Kidney glomerular epithelial cell (primary cell): ENCODE measurements around the gene OR10J5.
"Not testable (repeated sequence)": the region's sequence is repeated elsewhere in the genome, so short reads cannot be mapped to it uniquely, and the experiment has no call there.

Experiments used
- DNase-seq: peaks from one replicate; lab custom pipeline; 2025; lab: John Stamatoyannopoulos, UW

Gene OR10J5

GRCh38 chr1:159535907-159536306 lies at the start of gene OR10J5:
Gene OR10J5 (minus strand): TSS chr1:159536007. CDS start chr1:159536007, 0 bp downstream.
- no peak for DNase-seq

GRCh38 chr1:159584536-159584935 lies 48.7 kb upstream of the OR10J5 start:
- DNase-seq = no peak

GRCh38 chr1:159581422-159581821 lies 45.6 kb upstream of the OR10J5 start:
- no peak for DNase-seq

DNA sequence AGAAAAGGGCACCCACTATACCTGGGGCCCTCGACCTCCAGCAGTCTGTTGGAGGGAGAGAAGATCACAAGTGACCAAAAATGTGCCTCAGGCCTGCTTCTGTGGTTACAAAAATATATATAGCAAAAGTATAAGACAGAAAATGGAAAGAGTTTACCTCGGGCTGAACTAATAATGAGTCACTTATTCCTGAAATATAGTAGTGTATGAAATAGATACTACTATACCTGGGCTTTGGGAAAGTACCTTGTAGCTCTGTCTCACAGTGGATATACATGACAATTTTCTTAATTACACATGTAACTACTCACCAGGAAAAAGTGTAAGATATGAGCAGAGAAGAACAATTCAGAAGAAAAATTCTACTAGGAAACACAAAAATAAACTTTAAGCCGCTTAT lies 44.5 kb upstream of the OR10J5 start:
- no peak for DNase-seq

DNA sequence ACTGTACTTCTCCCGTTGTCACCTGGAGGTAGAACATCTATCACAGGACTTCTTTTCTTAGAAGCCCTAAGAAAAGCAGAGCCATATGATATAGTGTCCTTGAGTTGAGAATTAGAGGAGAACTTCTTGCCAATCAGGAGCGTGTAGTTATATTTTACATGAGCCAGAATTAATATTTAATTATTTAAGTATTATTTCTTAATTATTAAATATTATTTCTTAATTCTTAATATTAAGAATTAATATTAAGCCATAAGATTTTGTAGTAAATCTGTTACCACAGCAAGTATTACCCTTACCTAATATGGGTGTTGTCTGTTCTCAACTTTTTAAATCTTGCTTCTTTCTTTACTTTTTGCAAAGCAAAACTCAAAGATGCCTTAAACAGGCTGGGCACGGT lies 41.6 kb upstream of the OR10J5 start:
- DNase-seq = no peak

DNA sequence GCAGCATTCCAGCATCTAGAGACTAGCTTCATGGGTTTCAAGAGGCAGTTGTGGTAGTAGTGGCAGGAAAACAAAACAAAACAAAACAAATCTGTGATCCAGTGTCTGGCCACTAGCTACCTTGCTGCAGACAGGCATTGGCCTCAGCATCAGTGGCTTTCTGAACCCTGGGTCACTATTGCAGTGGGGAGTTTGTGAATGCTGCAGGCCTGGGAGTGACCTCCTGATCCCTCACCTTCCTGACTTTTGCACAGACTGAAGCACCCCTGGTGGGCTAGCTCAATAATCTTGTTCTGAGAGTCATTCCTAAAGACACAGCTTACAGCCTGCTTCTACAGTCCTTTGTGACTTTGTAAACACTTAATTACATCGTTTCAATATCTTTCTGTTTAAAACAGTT lies 26.9 kb upstream of the OR10J5 start:
- DNase-seq = no peak

- DNase-seq = no peak
Observed at GRCh38 chr1:159561497-159561896, 25.7 kb upstream of the OR10J5 start.

- DNase-seq = no peak
Observed at GRCh38 chr1:159560599-159560998, 24.8 kb upstream of the OR10J5 start.

DNA sequence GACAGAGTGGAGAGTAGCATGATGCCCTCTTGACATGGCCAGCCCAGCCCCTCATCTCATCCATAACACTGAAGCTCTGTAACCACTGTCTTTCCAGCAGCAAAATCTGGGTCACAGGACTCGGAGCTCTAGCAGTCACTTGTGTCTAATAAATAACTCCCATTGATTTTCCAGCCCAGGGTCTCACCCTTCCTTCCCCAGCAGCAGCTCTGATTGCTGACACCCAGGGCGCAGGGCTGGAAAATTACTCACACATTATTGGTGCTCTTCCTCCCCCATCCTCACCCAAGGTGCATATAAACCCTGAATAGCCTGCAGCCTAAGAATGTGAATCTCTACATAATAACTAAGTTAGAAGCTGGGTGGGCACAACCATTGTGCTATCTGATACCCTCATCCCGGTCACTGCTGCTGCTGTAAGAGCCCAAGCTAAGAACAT lies 21.1 kb upstream of the OR10J5 start:
- DNase-seq = no peak

DNA sequence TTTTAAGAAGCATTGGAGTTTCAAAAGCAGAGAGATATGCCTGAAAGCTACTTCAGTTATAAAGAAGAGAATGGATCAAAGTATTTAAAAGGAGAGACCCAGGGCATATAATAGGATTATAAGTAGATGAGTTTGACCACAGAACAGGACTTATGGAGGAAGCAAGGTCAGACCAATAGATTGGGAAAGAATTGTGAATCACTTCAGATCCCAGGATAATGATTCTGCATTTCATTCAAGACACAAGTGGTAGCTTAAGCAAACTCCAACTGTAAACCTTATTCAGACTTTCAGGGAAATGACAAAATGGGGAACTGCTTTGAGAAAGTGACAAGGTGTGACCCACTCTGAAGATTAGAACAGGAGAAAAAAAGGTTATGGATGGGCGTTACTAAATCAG lies 18.9 kb upstream of the OR10J5 start:
- no peak for DNase-seq

GRCh38 chr1:159554261-159554660 lies 18.5 kb upstream of the OR10J5 start:
- no peak for DNase-seq

DNA sequence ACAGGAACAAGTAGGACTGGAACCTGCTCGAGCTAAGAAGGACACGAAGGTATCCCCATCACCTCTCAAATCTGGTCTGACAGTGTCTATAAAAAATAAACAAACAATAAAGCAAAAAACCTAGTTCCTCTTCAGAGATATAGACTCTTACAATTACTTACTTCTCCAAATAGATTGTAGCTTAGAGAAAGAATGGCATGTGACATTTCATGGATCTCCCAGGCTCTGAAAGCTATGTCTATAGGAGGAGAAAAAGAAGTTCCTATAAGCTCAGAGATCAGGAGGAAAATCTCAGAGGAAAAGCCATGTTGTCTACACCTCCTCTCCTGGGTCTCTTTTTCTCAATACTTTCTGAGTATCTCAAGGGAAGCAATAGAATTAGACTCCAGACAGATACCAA lies 12.3 kb upstream of the OR10J5 start:
- no peak for DNase-seq

DNA sequence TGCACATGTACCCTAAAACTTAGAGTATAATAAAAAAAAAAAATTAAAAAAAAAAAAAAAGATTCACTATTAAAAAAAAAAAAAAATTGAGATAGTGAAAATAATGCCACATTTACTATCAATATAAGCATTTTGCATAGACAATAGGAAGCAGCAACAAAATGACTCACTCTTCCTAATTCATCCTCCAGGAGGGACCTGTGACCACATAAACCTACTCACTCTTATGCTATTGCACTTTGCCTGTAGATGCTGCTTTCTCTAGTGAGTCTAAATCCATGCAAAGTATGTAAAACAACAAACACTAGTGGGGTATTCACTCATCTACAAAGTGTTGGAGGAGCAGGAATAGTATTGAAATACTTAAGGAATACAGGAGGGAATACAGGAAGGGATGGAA lies 2.9 kb downstream of the OR10J5 start:
- no peak for DNase-seq

DNA sequence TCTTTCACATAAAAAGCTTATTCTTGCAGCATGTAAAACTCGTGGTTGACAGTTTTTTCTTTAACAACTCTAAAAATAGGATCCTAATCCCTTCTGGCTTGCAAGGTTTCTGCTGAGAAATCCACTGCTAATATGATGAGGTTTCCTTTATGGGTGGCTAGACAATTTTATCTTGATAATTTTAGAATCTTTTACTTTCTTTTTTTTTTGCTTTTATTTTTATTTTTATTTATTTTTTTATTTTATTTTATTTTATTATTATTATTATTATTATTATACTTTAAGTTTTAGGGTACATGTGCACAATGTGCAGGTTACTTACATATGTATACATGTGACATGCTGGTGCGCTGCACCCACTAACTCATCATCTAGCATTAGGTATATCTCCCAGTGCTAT lies 11.0 kb downstream of the OR10J5 start:
- not testable (repeated sequence) for DNase-seq

DNA sequence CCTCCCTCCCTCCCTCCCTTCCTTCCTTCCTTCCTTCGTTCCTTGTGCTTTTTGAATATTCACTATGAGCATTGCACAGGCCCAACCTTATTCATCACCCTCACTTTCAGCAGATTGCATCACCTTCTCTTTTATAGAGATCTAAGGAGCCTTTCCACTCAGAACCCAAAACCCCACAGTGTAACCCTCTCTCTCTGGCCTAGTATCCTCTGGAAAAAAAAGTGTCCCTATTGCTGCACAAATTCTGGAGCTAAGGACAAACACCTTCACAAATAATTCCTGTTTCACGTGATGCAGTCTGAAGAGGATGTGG lies 25.6 kb downstream of the OR10J5 start:
- no peak for DNase-seq

DNA sequence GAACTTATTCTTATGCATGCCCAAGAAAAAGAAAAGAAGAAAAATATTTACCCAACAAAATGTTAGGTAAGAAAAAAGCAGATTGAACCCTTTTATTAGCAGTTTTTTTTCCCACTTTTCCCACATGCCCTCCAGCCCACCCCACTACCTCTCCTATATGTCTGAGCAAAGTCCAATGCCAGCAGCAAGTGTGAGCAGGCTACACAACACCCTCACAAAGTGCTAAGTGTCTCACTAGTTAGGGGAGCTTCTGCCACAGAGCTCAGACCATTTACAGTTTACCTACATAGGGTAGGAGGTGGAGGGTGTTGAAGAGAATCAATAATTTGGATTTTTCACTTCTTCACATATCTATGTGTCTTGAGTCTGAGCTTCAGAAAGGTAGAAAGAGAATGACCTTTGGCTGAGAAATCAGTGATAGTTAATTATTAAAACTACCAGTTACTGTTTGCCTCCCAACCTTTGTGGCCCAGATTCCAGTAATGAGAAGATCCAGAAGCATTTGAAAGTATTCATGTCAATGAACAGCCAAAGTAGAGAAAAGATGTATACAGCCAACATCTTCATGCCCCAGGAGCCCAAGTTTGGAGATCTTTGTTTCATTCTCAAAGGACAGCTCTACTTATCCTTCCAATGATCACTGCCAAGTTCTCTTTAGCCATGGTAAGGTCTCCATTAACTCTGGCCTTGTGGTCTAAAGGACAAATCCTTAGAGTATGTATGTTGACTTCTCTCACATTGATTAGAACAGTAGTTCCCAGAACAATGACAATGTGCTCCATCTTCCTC lies 26.2 kb downstream of the OR10J5 start:
- DNase-seq = no peak

DNA sequence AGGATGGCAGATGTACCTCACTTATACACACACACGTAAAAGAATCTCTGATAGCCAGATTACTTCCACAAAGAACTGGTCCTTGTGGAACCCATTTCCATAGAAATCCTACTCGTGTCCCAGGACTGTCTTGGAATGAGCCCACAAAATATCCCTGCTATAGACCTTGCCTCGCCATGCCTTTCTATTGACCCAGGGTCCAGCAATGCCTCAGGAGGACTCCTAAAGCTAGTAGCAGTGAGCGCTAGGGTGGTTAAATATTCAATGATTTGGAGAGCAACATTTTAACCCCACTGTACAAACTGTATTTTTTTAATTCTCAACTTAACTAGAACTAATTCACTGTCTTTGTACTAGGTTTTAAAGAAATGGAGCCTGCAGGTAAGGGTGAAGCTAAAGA lies 26.9 kb downstream of the OR10J5 start:
- no peak for DNase-seq

GRCh38 chr1:159505676-159506075 lies 30.1 kb downstream of the OR10J5 start:
- DNase-seq = no peak

DNA sequence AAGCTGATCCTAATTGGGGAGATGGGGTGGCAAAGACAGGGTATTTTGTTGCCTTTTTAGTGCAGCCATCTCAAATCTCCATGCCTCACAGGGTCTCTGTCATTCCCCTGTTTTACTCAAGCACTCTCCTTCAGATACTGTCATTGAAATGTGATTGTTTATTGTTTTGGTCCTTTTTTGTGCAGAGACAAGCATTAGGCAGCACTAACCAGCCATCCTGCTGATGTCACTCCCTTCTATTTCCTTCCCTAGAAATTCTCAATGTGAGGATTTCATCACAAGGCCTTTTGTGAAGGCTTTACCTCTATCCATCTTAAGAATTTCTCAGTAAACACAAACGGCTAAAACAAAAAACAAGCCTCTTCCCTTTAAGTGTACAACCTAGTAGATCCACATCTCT lies 34.7 kb downstream of the OR10J5 start:
- DNase-seq = no peak

- DNase-seq = not testable (repeated sequence)
Observed at GRCh38 chr1:159494513-159495210, 41.1 kb downstream of the OR10J5 start.

DNA sequence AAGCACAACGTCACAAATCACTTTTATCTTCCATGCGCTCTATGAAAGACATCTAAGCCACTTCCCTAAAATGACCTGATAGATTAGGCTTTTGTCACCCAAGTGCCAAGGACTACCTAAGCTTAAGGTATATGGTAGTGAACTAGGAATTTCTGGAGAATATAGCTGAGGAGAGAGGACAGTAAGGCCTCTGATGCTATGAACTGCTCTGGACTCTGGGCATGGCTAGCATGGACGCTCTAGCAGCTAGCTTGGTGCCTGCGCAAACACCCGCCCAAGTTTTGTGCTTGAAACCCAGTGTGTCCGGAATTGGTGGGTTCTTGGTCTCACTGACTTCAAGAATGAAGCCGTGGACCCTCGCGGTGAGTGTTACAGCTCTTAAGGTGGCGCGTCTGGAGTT lies 42.5 kb downstream of the OR10J5 start:
- DNase-seq = no peak

- DNase-seq = peak; percentile 12
Observed at GRCh38 chr1:159492575-159493323, 43.1 kb downstream of the OR10J5 start.
